ENCODE data around the gene SERPINE3.

DNA sequence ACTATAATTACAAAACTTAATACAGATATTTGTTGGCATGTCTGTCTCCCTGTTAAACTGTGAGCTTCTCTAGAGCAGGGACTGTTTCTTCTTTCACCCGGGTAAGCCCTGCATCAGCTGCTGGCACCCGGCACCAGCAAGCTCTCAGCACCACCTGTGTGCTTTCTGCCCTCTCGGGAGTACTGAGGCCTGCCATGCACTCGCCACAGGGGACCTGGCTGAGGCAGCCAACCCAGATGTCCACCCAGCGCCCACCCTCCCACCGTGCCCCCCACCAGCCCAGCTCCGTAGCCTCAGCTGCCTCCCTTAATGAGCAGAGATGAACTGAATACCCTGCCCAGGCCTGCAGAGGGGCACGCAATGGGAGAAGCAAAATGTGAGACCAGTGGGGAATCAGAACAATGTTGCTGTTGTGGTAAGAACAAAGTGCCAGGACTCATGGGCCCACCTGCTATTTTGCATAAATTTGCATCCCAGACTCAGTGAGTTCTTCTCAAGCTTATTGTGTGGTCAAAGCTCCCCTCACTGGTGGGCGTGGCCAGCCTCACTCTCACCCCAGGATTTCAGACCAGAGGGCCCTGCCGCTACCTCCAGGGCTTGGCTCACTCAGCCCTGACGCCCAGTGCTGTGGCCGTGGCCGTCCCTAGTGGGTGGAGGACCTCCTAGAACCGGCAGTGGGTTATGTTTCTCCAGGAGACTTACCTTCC lies 14.6 kb upstream of the SERPINE3 start:
- TF ChIP-seq, protein P1, sequence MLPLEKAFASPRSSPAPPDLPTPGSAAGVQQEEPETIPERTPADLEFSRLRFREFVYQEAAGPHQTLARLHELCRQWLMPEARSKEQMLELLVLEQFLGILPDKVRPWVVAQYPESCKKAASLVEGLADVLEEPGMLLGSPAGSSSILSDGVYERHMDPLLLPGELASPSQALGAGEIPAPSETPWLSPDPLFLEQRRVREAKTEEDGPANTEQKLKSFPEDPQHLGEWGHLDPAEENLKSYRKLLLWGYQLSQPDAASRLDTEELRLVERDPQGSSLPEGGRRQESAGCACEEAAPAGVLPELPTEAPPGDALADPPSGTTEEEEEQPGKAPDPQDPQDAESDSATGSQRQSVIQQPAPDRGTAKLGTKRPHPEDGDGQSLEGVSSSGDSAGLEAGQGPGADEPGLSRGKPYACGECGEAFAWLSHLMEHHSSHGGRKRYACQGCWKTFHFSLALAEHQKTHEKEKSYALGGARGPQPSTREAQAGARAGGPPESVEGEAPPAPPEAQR (CRISPR knock-in tag; IDR thresholded peaks at IDR 0.05), result no peak
- TF ChIP-seq, protein P2, sequence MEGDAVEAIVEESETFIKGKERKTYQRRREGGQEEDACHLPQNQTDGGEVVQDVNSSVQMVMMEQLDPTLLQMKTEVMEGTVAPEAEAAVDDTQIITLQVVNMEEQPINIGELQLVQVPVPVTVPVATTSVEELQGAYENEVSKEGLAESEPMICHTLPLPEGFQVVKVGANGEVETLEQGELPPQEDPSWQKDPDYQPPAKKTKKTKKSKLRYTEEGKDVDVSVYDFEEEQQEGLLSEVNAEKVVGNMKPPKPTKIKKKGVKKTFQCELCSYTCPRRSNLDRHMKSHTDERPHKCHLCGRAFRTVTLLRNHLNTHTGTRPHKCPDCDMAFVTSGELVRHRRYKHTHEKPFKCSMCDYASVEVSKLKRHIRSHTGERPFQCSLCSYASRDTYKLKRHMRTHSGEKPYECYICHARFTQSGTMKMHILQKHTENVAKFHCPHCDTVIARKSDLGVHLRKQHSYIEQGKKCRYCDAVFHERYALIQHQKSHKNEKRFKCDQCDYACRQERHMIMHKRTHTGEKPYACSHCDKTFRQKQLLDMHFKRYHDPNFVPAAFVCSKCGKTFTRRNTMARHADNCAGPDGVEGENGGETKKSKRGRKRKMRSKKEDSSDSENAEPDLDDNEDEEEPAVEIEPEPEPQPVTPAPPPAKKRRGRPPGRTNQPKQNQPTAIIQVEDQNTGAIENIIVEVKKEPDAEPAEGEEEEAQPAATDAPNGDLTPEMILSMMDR (IDR thresholded peaks at IDR 0.05), result no peak
- TF ChIP-seq, protein P3, sequence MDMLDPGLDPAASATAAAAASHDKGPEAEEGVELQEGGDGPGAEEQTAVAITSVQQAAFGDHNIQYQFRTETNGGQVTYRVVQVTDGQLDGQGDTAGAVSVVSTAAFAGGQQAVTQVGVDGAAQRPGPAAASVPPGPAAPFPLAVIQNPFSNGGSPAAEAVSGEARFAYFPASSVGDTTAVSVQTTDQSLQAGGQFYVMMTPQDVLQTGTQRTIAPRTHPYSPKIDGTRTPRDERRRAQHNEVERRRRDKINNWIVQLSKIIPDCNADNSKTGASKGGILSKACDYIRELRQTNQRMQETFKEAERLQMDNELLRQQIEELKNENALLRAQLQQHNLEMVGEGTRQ (CRISPR knock-in tag; IDR thresholded peaks at IDR 0.05), result no peak
- TF ChIP-seq ETV6 (CRISPR knock-in tag; IDR thresholded peaks at IDR 0.05) (no peak), SP1 (CRISPR knock-in tag; conservative IDR thresholded peaks at IDR 0.05) (no peak), FOXJ3 (CRISPR knock-in tag; IDR thresholded peaks at IDR 0.05; ENCODE audit: borderline replicate concordance) (no peak), NFYB (CRISPR knock-in tag; conservative IDR thresholded peaks at IDR 0.05; ENCODE audit: low read depth) (no peak)
- TF ChIP-seq, protein P4, sequence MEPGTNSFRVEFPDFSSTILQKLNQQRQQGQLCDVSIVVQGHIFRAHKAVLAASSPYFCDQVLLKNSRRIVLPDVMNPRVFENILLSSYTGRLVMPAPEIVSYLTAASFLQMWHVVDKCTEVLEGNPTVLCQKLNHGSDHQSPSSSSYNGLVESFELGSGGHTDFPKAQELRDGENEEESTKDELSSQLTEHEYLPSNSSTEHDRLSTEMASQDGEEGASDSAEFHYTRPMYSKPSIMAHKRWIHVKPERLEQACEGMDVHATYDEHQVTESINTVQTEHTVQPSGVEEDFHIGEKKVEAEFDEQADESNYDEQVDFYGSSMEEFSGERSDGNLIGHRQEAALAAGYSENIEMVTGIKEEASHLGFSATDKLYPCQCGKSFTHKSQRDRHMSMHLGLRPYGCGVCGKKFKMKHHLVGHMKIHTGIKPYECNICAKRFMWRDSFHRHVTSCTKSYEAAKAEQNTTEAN (CRISPR knock-in tag; IDR thresholded peaks at IDR 0.05), result no peak
- TF ChIP-seq, protein P5, sequence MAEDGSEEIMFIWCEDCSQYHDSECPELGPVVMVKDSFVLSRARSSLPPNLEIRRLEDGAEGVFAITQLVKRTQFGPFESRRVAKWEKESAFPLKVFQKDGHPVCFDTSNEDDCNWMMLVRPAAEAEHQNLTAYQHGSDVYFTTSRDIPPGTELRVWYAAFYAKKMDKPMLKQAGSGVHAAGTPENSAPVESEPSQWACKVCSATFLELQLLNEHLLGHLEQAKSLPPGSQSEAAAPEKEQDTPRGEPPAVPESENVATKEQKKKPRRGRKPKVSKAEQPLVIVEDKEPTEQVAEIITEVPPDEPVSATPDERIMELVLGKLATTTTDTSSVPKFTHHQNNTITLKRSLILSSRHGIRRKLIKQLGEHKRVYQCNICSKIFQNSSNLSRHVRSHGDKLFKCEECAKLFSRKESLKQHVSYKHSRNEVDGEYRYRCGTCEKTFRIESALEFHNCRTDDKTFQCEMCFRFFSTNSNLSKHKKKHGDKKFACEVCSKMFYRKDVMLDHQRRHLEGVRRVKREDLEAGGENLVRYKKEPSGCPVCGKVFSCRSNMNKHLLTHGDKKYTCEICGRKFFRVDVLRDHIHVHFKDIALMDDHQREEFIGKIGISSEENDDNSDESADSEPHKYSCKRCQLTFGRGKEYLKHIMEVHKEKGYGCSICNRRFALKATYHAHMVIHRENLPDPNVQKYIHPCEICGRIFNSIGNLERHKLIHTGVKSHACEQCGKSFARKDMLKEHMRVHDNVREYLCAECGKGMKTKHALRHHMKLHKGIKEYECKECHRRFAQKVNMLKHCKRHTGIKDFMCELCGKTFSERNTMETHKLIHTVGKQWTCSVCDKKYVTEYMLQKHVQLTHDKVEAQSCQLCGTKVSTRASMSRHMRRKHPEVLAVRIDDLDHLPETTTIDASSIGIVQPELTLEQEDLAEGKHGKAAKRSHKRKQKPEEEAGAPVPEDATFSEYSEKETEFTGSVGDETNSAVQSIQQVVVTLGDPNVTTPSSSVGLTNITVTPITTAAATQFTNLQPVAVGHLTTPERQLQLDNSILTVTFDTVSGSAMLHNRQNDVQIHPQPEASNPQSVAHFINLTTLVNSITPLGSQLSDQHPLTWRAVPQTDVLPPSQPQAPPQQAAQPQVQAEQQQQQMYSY (CRISPR knock-in tag; IDR thresholded peaks at IDR 0.05), result no peak
- TF ChIP-seq, protein P6, sequence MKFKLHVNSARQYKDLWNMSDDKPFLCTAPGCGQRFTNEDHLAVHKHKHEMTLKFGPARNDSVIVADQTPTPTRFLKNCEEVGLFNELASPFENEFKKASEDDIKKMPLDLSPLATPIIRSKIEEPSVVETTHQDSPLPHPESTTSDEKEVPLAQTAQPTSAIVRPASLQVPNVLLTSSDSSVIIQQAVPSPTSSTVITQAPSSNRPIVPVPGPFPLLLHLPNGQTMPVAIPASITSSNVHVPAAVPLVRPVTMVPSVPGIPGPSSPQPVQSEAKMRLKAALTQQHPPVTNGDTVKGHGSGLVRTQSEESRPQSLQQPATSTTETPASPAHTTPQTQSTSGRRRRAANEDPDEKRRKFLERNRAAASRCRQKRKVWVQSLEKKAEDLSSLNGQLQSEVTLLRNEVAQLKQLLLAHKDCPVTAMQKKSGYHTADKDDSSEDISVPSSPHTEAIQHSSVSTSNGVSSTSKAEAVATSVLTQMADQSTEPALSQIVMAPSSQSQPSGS (CRISPR knock-in tag; IDR thresholded peaks at IDR 0.05; ENCODE audit: borderline replicate concordance, low read depth), result no peak

Measured in WTC11 (cell line).